B cell (primary cell): ENCODE data around the gene CTTN. TPM values are rescaled to one million over a fixed set of nuclear protein-coding genes. Genes with fewer than 3 reads are reported as not detected.

ENCODE experiments used
- ATAC-seq: fragments of 200-7000 bp; cut with Tn5 transposase; one replicate; pipeline ENCODE4 v1.10.0; 2021; ENCODE audit warnings: low read depth, mild to moderate bottlenecking, moderate number of reproducible peaks, moderate library complexity
- CTCF ChIA-PET: fragments of 350-600 bp; sonication (Branson Sonifier 250); formaldehyde crosslinking; loops from one replicate; lab custom pipeline; 2021; ENCODE audit warnings: antibody characterized with exemption, inconsistent platforms; lab: Charles Lee
- POLR2A ChIA-PET: fragments of 350-600 bp; sonication (Branson Sonifier 250); formaldehyde crosslinking; loops from one replicate; lab custom pipeline; 2021; ENCODE audit warnings: antibody characterized with exemption; lab: Charles Lee
- DNase-seq: peaks from one replicate; pipeline ENCODE4 v3.0.0; 2013
- H2AFZ ChIP-seq: 2 replicates; pipeline ENCODE4 v1.6.1; 2012; ENCODE audit warnings: mild to moderate bottlenecking, low read depth, low read length; ENCODE audit not compliant: insufficient read depth, poor library complexity, severe bottlenecking
- H3K27ac ChIP-seq, 2 donors: 1 replicate in 1 of 2; 2 replicates in 1 of 2; pipeline ENCODE4 v1.5.1; 2012 to 2013; ENCODE audit warnings: low read length in 2 of 2, mild to moderate bottlenecking in 2 of 2, moderate library complexity in 1 of 2
- H3K27me3 ChIP-seq, 4 experiments: fragments of 200-600 bp in 1 of 4; sonication (generic) in 1 of 4; replicated peaks in 1 of 4; 1 replicate in 2 of 4; 2 replicates in 2 of 4; pipeline versions ENCODE4 v1.6.1 to v1.7.0; 2013 to 2016; ENCODE audit warnings: low read length in 3 of 4, mild to moderate bottlenecking in 2 of 4, mixed read lengths in 1 of 4, moderate library complexity in 1 of 4; ENCODE audit not compliant: insufficient read depth in 4 of 4, control insufficient read depth in 3 of 4; ENCODE audit errors: control extremely low read depth in 1 of 4
- H3K36me3 ChIP-seq, 2 experiments: replicated peaks in 1 of 2; 1 replicate in 1 of 2; 2 replicates in 1 of 2; pipeline versions ENCODE4 v1.6.1 to v1.7.1; 2013; ENCODE audit warnings: low read length in 1 of 2; ENCODE audit not compliant: insufficient read depth in 2 of 2, control insufficient read depth in 1 of 2; ENCODE audit errors: control extremely low read depth in 1 of 2, extremely low read depth in 1 of 2
- H3K4me1 ChIP-seq, 2 donors: fragments of 200-600 bp in 1 of 2; sonication (generic) in 1 of 2; 1 replicate in 1 of 2; 2 replicates in 1 of 2; pipeline versions ENCODE4 v1.5.1 to v1.6.1; 2013 to 2017; ENCODE audit warnings: low read length in 2 of 2; ENCODE audit not compliant: control insufficient read depth in 2 of 2, insufficient read depth in 2 of 2
- H3K4me2 ChIP-seq: replicated peaks from 2 replicates; pipeline ENCODE3; 2012; ENCODE audit warnings: mild to moderate bottlenecking, low read depth, low read length; ENCODE audit not compliant: poor library complexity, severe bottlenecking
- H3K4me3 ChIP-seq, 5 experiments: fragments of 200-600 bp in 1 of 5; sonication (generic) in 1 of 5; 1 replicate in 3 of 5; 2 replicates in 2 of 5; pipeline versions ENCODE4 v1.5.1 to v1.7.0; 2011 to 2016; ENCODE audit warnings: low read length in 4 of 5, mild to moderate bottlenecking in 4 of 5, low read depth in 2 of 5, control low read depth in 1 of 5, moderate library complexity in 1 of 5; ENCODE audit not compliant: insufficient read depth in 1 of 5; ENCODE audit errors: control extremely low read depth in 1 of 5, extremely low read depth in 1 of 5
- H3K79me2 ChIP-seq: fragments of 200-600 bp; sonication (generic); one replicate; pipeline ENCODE4 v1.6.0; 2016; ENCODE audit warnings: low read length; ENCODE audit not compliant: control insufficient read depth, insufficient read depth
- H3K9ac ChIP-seq: fragments of 200-600 bp; sonication (generic); 2 replicates; pipeline ENCODE4 v1.6.1; 2017; ENCODE audit warnings: mild to moderate bottlenecking, low read length, moderate library complexity
- H3K9me3 ChIP-seq, 3 donors: one replicate each; pipeline versions ENCODE4 v1.6.1 to v1.7.1; 2013; ENCODE audit warnings: low read length in 2 of 3; ENCODE audit not compliant: control insufficient read depth in 2 of 3, insufficient read depth in 1 of 3; ENCODE audit errors: control extremely low read depth in 1 of 3
- H4K20me1 ChIP-seq: 2 replicates; pipeline ENCODE4 v1.6.0; 2012; ENCODE audit warnings: mild to moderate bottlenecking, low read length; ENCODE audit not compliant: insufficient read depth, control insufficient read depth, poor library complexity, severe bottlenecking
- H3K27ac Mint-ChIP-seq: one replicate; pipeline ENCODE4 v1.8.0; 2021; ENCODE audit warnings: mixed read lengths
- H3K27me3 Mint-ChIP-seq: one replicate; pipeline ENCODE4 v1.8.0; 2021; ENCODE audit warnings: mixed read lengths
- H3K4me1 Mint-ChIP-seq: one replicate; pipeline ENCODE4 v1.8.0; 2021; ENCODE audit warnings: mixed read lengths
- H3K4me3 Mint-ChIP-seq: one replicate; pipeline ENCODE4 v1.8.0; 2021; ENCODE audit warnings: mixed read lengths
- H3K9me3 Mint-ChIP-seq: one replicate; pipeline ENCODE4 v1.8.0; 2022; ENCODE audit warnings: mixed read lengths; ENCODE audit not compliant: insufficient read depth
- CTCF ChIP-seq: fragments of 200-600 bp; IDR thresholded peaks from one replicate; pipeline ENCODE4 v1.8.0; 2022; ENCODE audit warnings: antibody characterized with exemption, mild to moderate bottlenecking
- EZH2 ChIP-seq: IDR thresholded peaks from 2 replicates; pipeline ENCODE4 v1.6.1; 2012; ENCODE audit warnings: borderline replicate concordance, low read depth, mild to moderate bottlenecking, moderate library complexity, low read length; ENCODE audit not compliant: insufficient read depth, poor library complexity, severe bottlenecking
- WGBS: methylation state at CpG from one replicate; pipeline ENCODE4 v1.1.5; 2013; ENCODE audit warnings: missing lambda C conversion rate; ENCODE audit not compliant: insufficient coverage; 5-methylcytosine and 5-hydroxymethylcytosine counted together
- intact Hi-C: fragments of 100-400 bp; cut with micrococcal nuclease; formaldehyde crosslinking; loops from one replicate; pipeline ENCODE4 v1.10.0; 2022
- polyA plus RNA-seq: library from polyadenylated mRNA; depleted of rRNA; stranded (reverse); fragments of >200 nt; gene quantifications from 2 replicates; pipeline ENCODE4 v1.2.3, GENCODE V29; 2012
- total RNA-seq, 2 donors: library from RNA; stranded (reverse); fragments of 120-200 nt in 1 of 2; gene quantifications; 1 replicate in 1 of 2; 2 replicates in 1 of 2; pipeline versions ENCODE4 v1.2.3 to v1.2.4, GENCODE V29; 2013 to 2022

The CTTN gene
- total and polyA plus RNA-seq, 2 donors (not counting 1 experiment from before 2014, with no cell fraction given) = 0.34 TPM; not detected in 1

GRCh38 chr11:70445091-70445490 lies 46.8 kb downstream of the CTTN start:
- Mint-ChIP-seq H3K4me3 (no peak overlapping the region), H3K27ac (no peak overlapping the region), H3K4me1 (no peaks in the 10 kb centered on the region), H3K9me3 (peaks cover 16% of the 10 kb centered on the region), H3K27me3 (peaks cover 38% of the 10 kb centered on the region)
- no peak overlapping the region for H3K27ac ChIP-seq
- DNase-seq (no peak), ATAC-seq (no peak)
- H3K4me1 ChIP-seq = no peaks in the 10 kb centered on the region
- H3K27me3 ChIP-seq = peaks cover 0 to 10% (median 2%) of the 10 kb centered on the region in 4 experiments
- H3K36me3 ChIP-seq = no peaks in the 10 kb centered on the region
- H2AFZ ChIP-seq = no peak overlapping the region
- H3K4me2 ChIP-seq = no peak overlapping the region
- no peaks in the 10 kb centered on the region for H3K79me2 ChIP-seq
- H3K9me3 ChIP-seq = peaks cover 5 to 24% (median 21%) of the 10 kb centered on the region in 3 donors
- no peak overlapping the region for H3K4me3 ChIP-seq
- ChIA-PET POLR2A (no interaction called here), CTCF (interaction anchor here (0.7 kb wide), 1 partner anchor 1564 kb away, joined by 3 read pairs; no protein-coding TSS in a partner anchor)
- no peak overlapping the region for H3K9ac ChIP-seq
- no peak for TF ChIP-seq CTCF
- no peak for TF ChIP-seq EZH2
- WGBS = 98% methylated on average over 11 of the region's 11 CpGs
- no peaks in the 10 kb centered on the region for H4K20me1 ChIP-seq
- intact Hi-C loops = no loop called here

DNA sequence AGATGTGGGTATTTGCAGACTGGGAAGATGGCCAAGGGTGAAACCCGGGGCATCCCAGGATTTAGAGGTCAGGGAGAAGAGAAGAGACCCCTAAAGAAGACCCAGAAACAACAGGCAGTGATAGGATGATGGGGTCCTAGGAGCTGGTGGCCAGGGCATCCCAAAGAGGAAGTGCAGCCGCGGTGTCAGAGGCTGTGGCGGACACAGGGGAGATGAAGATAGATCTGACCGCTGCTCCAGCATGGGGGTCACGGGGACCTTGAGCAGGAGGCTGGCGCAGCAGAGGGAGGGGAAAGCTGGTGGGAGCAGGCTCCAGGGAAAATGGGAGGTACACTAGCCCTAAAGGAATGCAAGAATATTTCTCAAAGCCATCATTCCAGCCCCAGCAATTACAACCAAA lies 47.3 kb downstream of the CTTN start:
- ATAC-seq (no peak), DNase-seq (no peak)
- WGBS = 66% methylated on average over 4 of the region's 7 CpGs
- no peak overlapping the region for H3K4me3 Mint-ChIP-seq
- intact Hi-C loops = no loop called here
- no peaks in the 10 kb centered on the region for H3K36me3 ChIP-seq
- H3K4me1 Mint-ChIP-seq = no peaks in the 10 kb centered on the region
- no peaks in the 10 kb centered on the region for H3K79me2 ChIP-seq
- ChIA-PET CTCF (no interaction called here), POLR2A (no interaction called here)
- H3K9ac ChIP-seq = no peak overlapping the region
- no peak overlapping the region for H3K4me2 ChIP-seq
- peaks cover 33% of the 10 kb centered on the region for H3K27me3 Mint-ChIP-seq
- no peaks in the 10 kb centered on the region for H3K4me1 ChIP-seq
- H2AFZ ChIP-seq = no peak overlapping the region
- H3K4me3 ChIP-seq = no peak overlapping the region
- TF ChIP-seq EZH2 (no peak), CTCF (no peak)
- no peaks in the 10 kb centered on the region for H4K20me1 ChIP-seq
- peaks cover 0 to 11% (median 0%) of the 10 kb centered on the region in 4 experiments for H3K27me3 ChIP-seq
- H3K9me3 ChIP-seq = peaks cover 5 to 28% (median 26%) of the 10 kb centered on the region in 3 donors
- H3K27ac Mint-ChIP-seq = no peak overlapping the region
- H3K27ac ChIP-seq = no peak overlapping the region
- H3K9me3 Mint-ChIP-seq = peaks cover 20% of the 10 kb centered on the region
